AG04449 (cell line): ENCODE results near the gene CDC42BPA.
"Not testable (repeated sequence)": the region's sequence is repeated elsewhere in the genome, so short reads cannot be mapped to it uniquely, and the experiment has no call there.

Experiments
- CTCF ChIA-PET: fragments of 350-600 bp; formaldehyde crosslinking; extraction: SDS; loops from one replicate; lab custom pipeline; 2021; ENCODE audit warnings: antibody characterized with exemption; lab: Yijun Ruan, JAX
- POLR2A ChIA-PET: fragments of 400-600, 350-600 bp; formaldehyde crosslinking; extraction: SDS; loops from one replicate; lab custom pipeline; 2020; ENCODE audit warnings: antibody characterized with exemption, inconsistent platforms; lab: Yijun Ruan, JAX
- DNase-seq: peaks from one replicate; pipeline ENCODE4 v3.0.0-alpha.2; 2010; ENCODE audit warnings: low read depth, low spot score
- H3K4me3 ChIP-seq: 2 replicates; pipeline ENCODE4 v1.5.1; 2011; ENCODE audit warnings: low read depth, mild to moderate bottlenecking, control low read depth, low read length
- CTCF ChIP-seq: IDR thresholded peaks from one replicate; pipeline ENCODE4 v1.5.1; 2011; ENCODE audit warnings: mild to moderate bottlenecking, moderate library complexity, low read length, control low read depth, inconsistent platforms; ENCODE audit not compliant: insufficient read depth; ENCODE audit errors: missing control alignments

The CDC42BPA gene

GRCh38 chr1:227244339-227245118, 73.8 kb downstream of the CDC42BPA start:
- no peak overlapping the region for H3K4me3 ChIP-seq
- no peak for TF ChIP-seq CTCF
- ChIA-PET POLR2A (no interaction called here), CTCF (interaction anchor here (0.5 to 0.6 kb wide), 2 partner anchors 10 to 14 kb away, joined by 3 read pairs; no protein-coding TSS in a partner anchor)
- DNase-seq = no peak

- CTCF ChIA-PET = interaction anchor here (1.0 kb wide), 1 partner anchor 9 kb away, joined by 3 read pairs; no protein-coding TSS in a partner anchor
- H3K4me3 ChIP-seq = no peak overlapping the region
- no peak for TF ChIP-seq CTCF
- no peak for DNase-seq
- POLR2A ChIA-PET = no interaction called here
Observed at GRCh38 chr1:227242811-227243682, 75.2 kb downstream of the CDC42BPA start.

GRCh38 chr1:227240983-227241382, 77.3 kb downstream of the CDC42BPA start:
- no peak for TF ChIP-seq CTCF
- DNase-seq = no peak
- ChIA-PET POLR2A (no interaction called here), CTCF (no interaction called here)
- no peak overlapping the region for H3K4me3 ChIP-seq

- CTCF ChIA-PET = interaction anchor here (1.0 to 2.7 kb wide), 11 partner anchors 10 to 205 kb away, joined by 3 to 25 read pairs (median 4); no protein-coding TSS in a partner anchor
- POLR2A ChIA-PET = no interaction called here
- TF ChIP-seq CTCF = peak; percentile 30
Observed at GRCh38 chr1:227234998-227235405, 83.3 kb downstream of the CDC42BPA start.

GRCh38 chr1:227231128-227231527, 87.2 kb downstream of the CDC42BPA start:
- POLR2A ChIA-PET, CTCF ChIA-PET, H3K4me3 ChIP-seq, DNase-seq: not testable (repeated sequence)

More at GRCh38 chr1:227234998-227235405, 83.3 kb downstream of the CDC42BPA start:
- DNase-seq = peak; percentile 5
- H3K4me3 ChIP-seq = no peak overlapping the region

- TF ChIP-seq CTCF = no peak
- ChIA-PET CTCF (interaction anchor here (0.8 kb wide), 1 partner anchor 62 kb away, joined by 3 read pairs; no protein-coding TSS in a partner anchor), POLR2A (no interaction called here)
Observed at GRCh38 chr1:227228201-227228600, 90.1 kb downstream of the CDC42BPA start.

More at GRCh38 chr1:227228201-227228600, 90.1 kb downstream of the CDC42BPA start:
- H3K4me3 ChIP-seq = no peak overlapping the region
- no peak for DNase-seq
